ENCODE data around the gene CEP83. TPM values are rescaled to one million over a fixed set of nuclear protein-coding genes. Genes with fewer than 3 reads are reported as not detected.
"Not testable (repeated sequence)": the region's sequence is repeated elsewhere in the genome, so short reads cannot be mapped to it uniquely, and the experiment has no call there.

Gene CEP83
- total RNA-seq, 1 experiment from 2014 or later = 26.2 TPM

- DNase-seq (ENCODE audit: low spot score); H3K4me3 Mint-ChIP-seq; POLR2A ChIA-PET; H3K27ac Mint-ChIP-seq; CTCF ChIA-PET; H3K27me3 Mint-ChIP-seq (ENCODE audit: low read depth); ATAC-seq: not testable (repeated sequence)
- TF ChIP-seq NFYB (CRISPR knock-in tag; conservative IDR thresholded peaks at IDR 0.05; ENCODE audit: low read depth) = peak; percentile 31; the same call in 1 of the 2 replicates
- Mint-ChIP-seq H3K9me3 (peaks cover 27% of the 10 kb centered on the region), H3K36me3 (peaks cover 42% of the 10 kb centered on the region), H3K4me1 (peaks cover 19% of the 10 kb centered on the region)
Measured at GRCh38 chr12:94454318-94454717, 5.3 kb downstream of the CEP83 start.

DNA sequence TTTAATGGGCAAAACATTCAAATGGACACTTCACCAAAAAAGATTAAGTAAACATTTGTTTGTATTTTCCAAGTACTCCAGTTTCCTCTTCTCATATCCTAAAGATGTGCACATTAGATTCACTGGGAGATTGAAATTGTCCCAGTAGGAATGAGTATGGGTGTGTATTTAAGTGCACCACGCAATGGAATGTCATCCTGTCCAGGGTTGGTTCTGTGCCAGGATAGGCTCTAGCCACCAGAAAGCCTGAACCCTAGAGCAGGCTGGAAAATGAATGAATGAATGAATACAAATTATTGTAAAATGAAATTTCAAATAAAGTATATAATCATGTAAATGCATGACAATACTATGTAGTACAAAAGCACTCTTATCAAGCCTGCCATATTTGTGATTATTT is 14.0 kb downstream of the CEP83 start:
- POLR2A ChIA-PET = no interaction called here
- ATAC-seq (no peak), DNase-seq (ENCODE audit: low spot score) (no peak)
- no peak overlapping the region for H3K4me3 Mint-ChIP-seq
- H3K27ac Mint-ChIP-seq = no peak overlapping the region
- H3K27me3 Mint-ChIP-seq (ENCODE audit: low read depth) = no peaks in the 10 kb centered on the region
- CTCF ChIA-PET = no interaction called here
- peaks cover 2% of the 10 kb centered on the region for H3K4me1 Mint-ChIP-seq
- peaks cover 17% of the 10 kb centered on the region for H3K9me3 Mint-ChIP-seq
- no peak for TF ChIP-seq ETV6 (CRISPR knock-in tag; IDR thresholded peaks at IDR 0.05)
- TF ChIP-seq, protein P1, sequence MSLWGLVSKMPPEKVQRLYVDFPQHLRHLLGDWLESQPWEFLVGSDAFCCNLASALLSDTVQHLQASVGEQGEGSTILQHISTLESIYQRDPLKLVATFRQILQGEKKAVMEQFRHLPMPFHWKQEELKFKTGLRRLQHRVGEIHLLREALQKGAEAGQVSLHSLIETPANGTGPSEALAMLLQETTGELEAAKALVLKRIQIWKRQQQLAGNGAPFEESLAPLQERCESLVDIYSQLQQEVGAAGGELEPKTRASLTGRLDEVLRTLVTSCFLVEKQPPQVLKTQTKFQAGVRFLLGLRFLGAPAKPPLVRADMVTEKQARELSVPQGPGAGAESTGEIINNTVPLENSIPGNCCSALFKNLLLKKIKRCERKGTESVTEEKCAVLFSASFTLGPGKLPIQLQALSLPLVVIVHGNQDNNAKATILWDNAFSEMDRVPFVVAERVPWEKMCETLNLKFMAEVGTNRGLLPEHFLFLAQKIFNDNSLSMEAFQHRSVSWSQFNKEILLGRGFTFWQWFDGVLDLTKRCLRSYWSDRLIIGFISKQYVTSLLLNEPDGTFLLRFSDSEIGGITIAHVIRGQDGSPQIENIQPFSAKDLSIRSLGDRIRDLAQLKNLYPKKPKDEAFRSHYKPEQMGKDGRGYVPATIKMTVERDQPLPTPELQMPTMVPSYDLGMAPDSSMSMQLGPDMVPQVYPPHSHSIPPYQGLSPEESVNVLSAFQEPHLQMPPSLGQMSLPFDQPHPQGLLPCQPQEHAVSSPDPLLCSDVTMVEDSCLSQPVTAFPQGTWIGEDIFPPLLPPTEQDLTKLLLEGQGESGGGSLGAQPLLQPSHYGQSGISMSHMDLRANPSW (CRISPR knock-in tag; conservative IDR thresholded peaks at IDR 0.05; ENCODE audit: low read depth) = no peak
- no peak for TF ChIP-seq NFYB (CRISPR knock-in tag; conservative IDR thresholded peaks at IDR 0.05; ENCODE audit: low read depth)
- TF ChIP-seq GABPB1 (CRISPR knock-in tag; IDR thresholded peaks at IDR 0.05) = no peak
- no peak for TF ChIP-seq ZNF232 (CRISPR knock-in tag; IDR thresholded peaks at IDR 0.05)
- TF ChIP-seq, protein P2, sequence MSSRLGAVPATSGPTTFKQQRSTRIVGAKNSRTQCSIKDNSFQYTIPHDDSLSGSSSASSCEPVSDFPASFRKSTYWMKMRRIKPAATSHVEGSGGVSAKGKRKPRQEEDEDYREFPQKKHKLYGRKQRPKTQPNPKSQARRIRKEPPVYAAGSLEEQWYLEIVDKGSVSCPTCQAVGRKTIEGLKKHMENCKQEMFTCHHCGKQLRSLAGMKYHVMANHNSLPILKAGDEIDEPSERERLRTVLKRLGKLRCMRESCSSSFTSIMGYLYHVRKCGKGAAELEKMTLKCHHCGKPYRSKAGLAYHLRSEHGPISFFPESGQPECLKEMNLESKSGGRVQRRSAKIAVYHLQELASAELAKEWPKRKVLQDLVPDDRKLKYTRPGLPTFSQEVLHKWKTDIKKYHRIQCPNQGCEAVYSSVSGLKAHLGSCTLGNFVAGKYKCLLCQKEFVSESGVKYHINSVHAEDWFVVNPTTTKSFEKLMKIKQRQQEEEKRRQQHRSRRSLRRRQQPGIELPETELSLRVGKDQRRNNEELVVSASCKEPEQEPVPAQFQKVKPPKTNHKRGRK (CRISPR knock-in tag; IDR thresholded peaks at IDR 0.05; ENCODE audit: borderline replicate concordance) = no peak
- no peak for TF ChIP-seq ZNF138 (CRISPR knock-in tag; conservative IDR thresholded peaks at IDR 0.05)
- TF ChIP-seq PRRX2 (CRISPR knock-in tag; IDR thresholded peaks at IDR 0.05) = no peak
- TF ChIP-seq TEAD4 (CRISPR knock-in tag; IDR thresholded peaks at IDR 0.05) = no peak
- TF ChIP-seq ATF6 (CRISPR knock-in tag; IDR thresholded peaks at IDR 0.05) = no peak
- TF ChIP-seq ZBTB21 (CRISPR knock-in tag; IDR thresholded peaks at IDR 0.05; ENCODE audit: borderline replicate concordance) = no peak
- TF ChIP-seq, protein P3, sequence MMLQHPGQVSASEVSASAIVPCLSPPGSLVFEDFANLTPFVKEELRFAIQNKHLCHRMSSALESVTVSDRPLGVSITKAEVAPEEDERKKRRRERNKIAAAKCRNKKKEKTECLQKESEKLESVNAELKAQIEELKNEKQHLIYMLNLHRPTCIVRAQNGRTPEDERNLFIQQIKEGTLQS (CRISPR knock-in tag; conservative IDR thresholded peaks at IDR 0.05) = no peak
- H3K36me3 Mint-ChIP-seq = peaks cover 31% of the 10 kb centered on the region

- no peak for DNase-seq (ENCODE audit: low spot score)
- Mint-ChIP-seq H3K9me3 (peaks cover 31% of the 10 kb centered on the region), H3K27me3 (ENCODE audit: low read depth) (no peaks in the 10 kb centered on the region), H3K27ac (no peak overlapping the region), H3K36me3 (peaks cover 35% of the 10 kb centered on the region), H3K4me3 (no peak overlapping the region), H3K4me1 (peaks cover 47% of the 10 kb centered on the region)
- TF ChIP-seq ZNF317 (CRISPR knock-in tag; IDR thresholded peaks at IDR 0.05; ENCODE audit: borderline replicate concordance, low read depth) (peak; percentile 73), IRF1 (CRISPR knock-in tag; IDR thresholded peaks at IDR 0.05) (no peak), NFE2L1 (CRISPR knock-in tag; IDR thresholded peaks at IDR 0.05) (no peak), USF1 (CRISPR knock-in tag; IDR thresholded peaks at IDR 0.05) (no peak)
- ChIA-PET POLR2A (no interaction called here), CTCF (no interaction called here)
- no peak for ATAC-seq
Measured at GRCh38 chr12:94437303-94437702, 22.4 kb downstream of the CEP83 start.
